ENCODE data around the gene CAP1.
"Not testable (repeated sequence)": the region's sequence is repeated elsewhere in the genome, so short reads cannot be mapped to it uniquely, and the experiment has no call there.

The CAP1 gene

GRCh38 chr1:40058097-40058452 is 17.5 kb downstream of the CAP1 start:
- no peak for DNase-seq (ENCODE audit: insufficient read length, low spot score)
- peak; percentile 26 for FAIRE-seq

GRCh38 chr1:40058453-40059337 is 18.2 kb downstream of the CAP1 start:
- FAIRE-seq: no peak
- no peak for DNase-seq (ENCODE audit: insufficient read length, low spot score)

- FAIRE-seq (peak; percentile 90), DNase-seq (ENCODE audit: insufficient read length, low spot score) (no peak)
These were observed 18.9 kb downstream of the CAP1 start for GRCh38 chr1:40059338-40059959.

GRCh38 chr1:40059960-40060750 is 19.6 kb downstream of the CAP1 start:
- DNase-seq (ENCODE audit: insufficient read length, low spot score) (no peak), FAIRE-seq (peak; percentile 78)

GRCh38 chr1:40064797-40065499 is 24.4 kb downstream of the CAP1 start:
- FAIRE-seq (peak; percentile 85), DNase-seq (ENCODE audit: insufficient read length, low spot score) (peak; percentile 20)

GRCh38 chr1:40067023-40067422 is 26.5 kb downstream of the CAP1 start:
- DNase-seq (ENCODE audit: insufficient read length, low spot score) (no peak), FAIRE-seq (no peak)

GRCh38 chr1:40067851-40068250 is 27.3 kb downstream of the CAP1 start:
- FAIRE-seq (no peak), DNase-seq (ENCODE audit: insufficient read length, low spot score) (no peak)

GRCh38 chr1:40072142-40072541 is 31.6 kb downstream of the CAP1 start:
- FAIRE-seq (no peak), DNase-seq (ENCODE audit: insufficient read length, low spot score) (no peak)

GRCh38 chr1:40073062-40073461 is 32.5 kb downstream of the CAP1 start:
- no peak for FAIRE-seq

GRCh38 chr1:40075266-40075665 is 34.7 kb downstream of the CAP1 start:
- FAIRE-seq: no peak
- DNase-seq (ENCODE audit: insufficient read length, low spot score): no peak

More at GRCh38 chr1:40073062-40073461, 32.5 kb downstream of the CAP1 start:
- no peak for DNase-seq (ENCODE audit: insufficient read length, low spot score)

GRCh38 chr1:40076895-40077312 is 36.4 kb downstream of the CAP1 start:
- FAIRE-seq (no peak), DNase-seq (ENCODE audit: insufficient read length, low spot score) (no peak)

GRCh38 chr1:40078512-40079333 is 38.2 kb downstream of the CAP1 start:
- peak; percentile 96 for FAIRE-seq
- peak; percentile 44 for DNase-seq (ENCODE audit: insufficient read length, low spot score)

- no peak for FAIRE-seq
These were observed 39.4 kb downstream of the CAP1 start for GRCh38 chr1:40079774-40080400.

GRCh38 chr1:40081871-40082270 is 41.3 kb downstream of the CAP1 start:
- FAIRE-seq: no peak
- DNase-seq (ENCODE audit: insufficient read length, low spot score): no peak

More at GRCh38 chr1:40079774-40080400, 39.4 kb downstream of the CAP1 start:
- no peak for DNase-seq (ENCODE audit: insufficient read length, low spot score)

GRCh38 chr1:40084750-40085149 is 44.2 kb downstream of the CAP1 start:
- not testable (repeated sequence) for FAIRE-seq; DNase-seq (ENCODE audit: insufficient read length, low spot score)

- FAIRE-seq: no peak
- no peak for DNase-seq (ENCODE audit: insufficient read length, low spot score)
These were observed 50.3 kb downstream of the CAP1 start for GRCh38 chr1:40090652-40091355.

GRCh38 chr1:40092241-40092640 is 51.7 kb downstream of the CAP1 start:
- FAIRE-seq: no peak
- DNase-seq (ENCODE audit: insufficient read length, low spot score): no peak

GRCh38 chr1:40092706-40093639 is 52.4 kb downstream of the CAP1 start:
- no peak for FAIRE-seq
- DNase-seq (ENCODE audit: insufficient read length, low spot score): no peak

Measured in GM19239 (cell line).